HUES48 (cell line): ENCODE data around the gene MEST.
"Not testable (repeated sequence)": the region's sequence is repeated elsewhere in the genome, so short reads cannot be mapped to it uniquely, and the experiment has no call there.

Experiments
- H3K27ac ChIP-seq: one replicate; pipeline ENCODE4 v1.7.0; 2013; ENCODE audit warnings: low read depth, low read length, inconsistent platforms
- H3K27me3 ChIP-seq: 2 replicates; pipeline ENCODE4 v1.6.1; 2013; ENCODE audit warnings: mild to moderate bottlenecking, low read length; ENCODE audit not compliant: control insufficient read depth, insufficient read depth
- H3K36me3 ChIP-seq: 2 replicates; pipeline ENCODE4 v1.6.1; 2013; ENCODE audit warnings: low read length; ENCODE audit not compliant: control insufficient read depth, insufficient read depth
- H3K4me1 ChIP-seq: 2 replicates; pipeline ENCODE4 v1.6.1; 2013; ENCODE audit warnings: mild to moderate bottlenecking, low read length; ENCODE audit not compliant: control insufficient read depth, insufficient read depth
- H3K4me3 ChIP-seq: 2 replicates; pipeline ENCODE4 v1.5.1; 2013; ENCODE audit warnings: mild to moderate bottlenecking, low read depth, low read length
- H3K9ac ChIP-seq: 2 replicates; pipeline ENCODE4 v1.6.1; 2013; ENCODE audit warnings: mild to moderate bottlenecking, low read depth, low read length, moderate library complexity
- H3K9me3 ChIP-seq: 2 replicates; pipeline ENCODE4 v1.6.1; 2013; ENCODE audit warnings: low read length; ENCODE audit not compliant: control insufficient read depth, insufficient read depth

The MEST gene

GRCh38 chr7:130523519-130524125 lies 31.7 kb downstream of the MEST start:
- H3K4me3 ChIP-seq, H3K27me3 ChIP-seq, H3K9me3 ChIP-seq, H3K4me1 ChIP-seq, H3K36me3 ChIP-seq, H3K9ac ChIP-seq, H3K27ac ChIP-seq: not testable (repeated sequence)

GRCh38 chr7:130524628-130525027 lies 32.7 kb downstream of the MEST start:
- Histone ChIP-seq H3K27me3 (no peaks in the 10 kb centered on the region), H3K36me3 (peaks cover 10% of the 10 kb centered on the region; the same call in 1 of the 2 replicates), H3K9me3 (no peaks in the 10 kb centered on the region), H3K4me3 (no peak overlapping the region), H3K9ac (no peak overlapping the region), H3K27ac (no peak overlapping the region), H3K4me1 (no peaks in the 10 kb centered on the region)

GRCh38 chr7:130527752-130528355 lies 36.0 kb downstream of the MEST start:
- H3K9ac ChIP-seq, H3K27ac ChIP-seq, H3K9me3 ChIP-seq, H3K4me1 ChIP-seq, H3K4me3 ChIP-seq, H3K27me3 ChIP-seq: not testable (repeated sequence)
- peaks cover 15% of the 10 kb centered on the region; the same call in 1 of the 2 replicates for H3K36me3 ChIP-seq

DNA sequence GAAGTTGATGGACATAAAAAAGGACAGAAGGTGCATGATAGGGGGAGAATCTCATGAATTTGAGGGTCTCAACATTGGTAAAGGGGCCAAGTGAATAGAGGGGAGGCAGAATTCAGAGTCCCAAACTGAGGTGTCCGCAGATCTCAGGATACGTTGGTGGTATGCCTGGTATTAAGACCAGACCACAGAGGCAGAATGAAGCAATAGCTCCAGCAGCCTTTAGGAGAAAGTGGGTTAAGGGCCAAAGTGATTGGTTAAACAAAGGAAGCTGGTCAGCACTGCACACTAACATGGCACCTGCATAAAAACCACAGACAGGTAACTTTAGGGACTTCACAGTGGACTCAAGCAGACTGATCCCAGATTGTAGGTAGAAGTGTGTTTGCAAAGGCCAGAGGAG lies 37.5 kb downstream of the MEST start:
- Histone ChIP-seq H3K4me1 (no peaks in the 10 kb centered on the region), H3K4me3 (no peak overlapping the region), H3K27me3 (no peaks in the 10 kb centered on the region), H3K9me3 (no peaks in the 10 kb centered on the region), H3K36me3 (peaks cover 17% of the 10 kb centered on the region; the same call in 1 of the 2 replicates), H3K9ac (no peak overlapping the region), H3K27ac (no peak overlapping the region)

DNA sequence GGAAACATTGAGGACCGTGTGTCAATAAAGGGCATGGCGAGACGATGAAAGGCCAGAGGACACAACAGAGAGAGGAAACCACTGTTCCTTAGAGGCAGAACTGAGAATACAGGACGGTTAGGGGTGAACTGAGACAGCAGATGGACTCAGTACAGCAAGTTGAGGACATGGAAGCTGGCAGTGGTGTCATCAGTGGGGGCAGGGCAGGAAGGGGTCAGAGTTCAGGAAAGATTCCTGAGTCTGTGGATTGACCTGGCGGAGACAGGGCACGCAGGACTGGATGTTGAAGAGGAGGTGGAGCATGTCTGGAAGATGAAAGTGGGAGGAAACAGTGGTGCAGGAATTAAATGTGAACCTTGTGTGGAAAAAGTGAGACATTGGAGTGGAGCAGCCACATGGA lies 46.0 kb downstream of the MEST start:
- H3K4me1 ChIP-seq, H3K27me3 ChIP-seq, H3K9me3 ChIP-seq, H3K36me3 ChIP-seq, H3K9ac ChIP-seq, H3K4me3 ChIP-seq, H3K27ac ChIP-seq: not testable (repeated sequence)

DNA sequence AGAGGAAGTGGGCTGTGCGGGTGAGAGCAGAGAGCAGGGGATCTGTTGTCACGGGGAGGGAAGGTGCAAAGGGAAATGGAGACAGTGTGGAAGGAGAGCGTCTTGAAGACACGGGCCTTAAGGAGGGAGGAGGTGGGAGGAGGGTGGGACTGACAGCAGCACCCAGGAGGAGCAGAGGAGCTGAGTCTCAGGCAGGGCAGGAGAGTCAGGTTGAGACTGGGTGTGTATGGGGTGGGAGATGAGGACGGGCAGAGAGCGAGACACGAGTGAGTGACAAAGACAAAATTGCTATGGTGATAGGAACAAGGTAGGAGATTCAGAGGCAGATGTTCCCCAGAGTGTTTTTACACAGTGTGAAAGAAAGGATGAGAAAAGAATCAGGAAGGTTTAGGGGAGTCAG lies 49.4 kb downstream of the MEST start:
- H3K27ac ChIP-seq, H3K4me3 ChIP-seq, H3K27me3 ChIP-seq, H3K9ac ChIP-seq, H3K4me1 ChIP-seq, H3K9me3 ChIP-seq, H3K36me3 ChIP-seq: not testable (repeated sequence)

- H3K4me3 ChIP-seq, H3K9me3 ChIP-seq, H3K4me1 ChIP-seq, H3K27me3 ChIP-seq, H3K36me3 ChIP-seq, H3K9ac ChIP-seq, H3K27ac ChIP-seq: not testable (repeated sequence)
Observed at GRCh38 chr7:130542297-130542696, 50.4 kb downstream of the MEST start.

DNA sequence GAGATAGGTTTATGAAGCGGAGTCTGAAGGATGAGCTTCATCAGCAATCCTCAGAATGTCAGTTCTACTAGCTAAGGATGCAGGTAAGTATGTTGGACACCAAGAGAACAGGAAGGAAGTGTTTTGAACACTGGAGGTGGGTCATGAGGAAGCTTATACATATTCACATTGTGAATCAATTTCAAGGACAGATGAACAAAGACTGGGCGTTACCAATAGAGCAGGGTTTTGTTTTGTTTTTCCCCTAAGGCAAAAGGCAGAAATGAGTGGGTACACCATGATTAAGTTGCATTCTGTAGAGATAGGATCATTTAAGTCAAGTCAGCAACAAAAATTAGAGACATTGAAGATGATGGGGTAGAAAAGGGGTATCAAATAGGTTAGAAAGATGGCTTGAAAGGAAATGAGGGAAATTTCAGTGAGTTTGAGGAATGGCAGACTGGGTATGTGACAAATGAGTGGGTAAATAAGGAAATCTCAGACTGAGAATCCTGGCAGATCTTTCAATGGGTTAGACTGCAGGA lies 51.7 kb downstream of the MEST start:
- Histone ChIP-seq H3K9me3 (no peaks in the 10 kb centered on the region), H3K4me1 (no peaks in the 10 kb centered on the region), H3K9ac (no peak overlapping the region), H3K36me3 (peaks cover 18% of the 10 kb centered on the region), H3K27ac (no peak overlapping the region), H3K27me3 (no peaks in the 10 kb centered on the region), H3K4me3 (no peak overlapping the region)

DNA sequence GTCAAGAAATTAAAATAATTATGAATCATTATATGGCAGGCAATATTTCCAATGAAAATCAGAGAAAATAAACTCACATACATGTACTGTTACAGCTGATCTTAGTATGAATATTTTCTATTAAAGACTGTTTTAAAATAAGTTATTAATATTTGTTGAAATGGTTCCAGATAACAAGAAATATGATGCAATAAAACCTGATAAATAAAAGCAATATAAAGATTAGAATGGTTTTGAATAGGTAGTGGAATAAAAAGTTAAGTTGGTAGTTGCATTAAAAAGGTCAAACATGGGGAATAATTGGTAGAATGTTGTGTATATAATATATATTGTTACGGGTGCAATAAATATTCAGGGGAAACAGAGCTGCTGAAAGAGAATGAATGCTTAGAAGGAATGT lies 52.5 kb downstream of the MEST start:
- Histone ChIP-seq H3K9me3 (no peaks in the 10 kb centered on the region), H3K27me3 (no peaks in the 10 kb centered on the region), H3K4me3 (no peak overlapping the region), H3K36me3 (peaks cover 23% of the 10 kb centered on the region), H3K4me1 (no peaks in the 10 kb centered on the region), H3K27ac (no peak overlapping the region), H3K9ac (no peak overlapping the region)

DNA sequence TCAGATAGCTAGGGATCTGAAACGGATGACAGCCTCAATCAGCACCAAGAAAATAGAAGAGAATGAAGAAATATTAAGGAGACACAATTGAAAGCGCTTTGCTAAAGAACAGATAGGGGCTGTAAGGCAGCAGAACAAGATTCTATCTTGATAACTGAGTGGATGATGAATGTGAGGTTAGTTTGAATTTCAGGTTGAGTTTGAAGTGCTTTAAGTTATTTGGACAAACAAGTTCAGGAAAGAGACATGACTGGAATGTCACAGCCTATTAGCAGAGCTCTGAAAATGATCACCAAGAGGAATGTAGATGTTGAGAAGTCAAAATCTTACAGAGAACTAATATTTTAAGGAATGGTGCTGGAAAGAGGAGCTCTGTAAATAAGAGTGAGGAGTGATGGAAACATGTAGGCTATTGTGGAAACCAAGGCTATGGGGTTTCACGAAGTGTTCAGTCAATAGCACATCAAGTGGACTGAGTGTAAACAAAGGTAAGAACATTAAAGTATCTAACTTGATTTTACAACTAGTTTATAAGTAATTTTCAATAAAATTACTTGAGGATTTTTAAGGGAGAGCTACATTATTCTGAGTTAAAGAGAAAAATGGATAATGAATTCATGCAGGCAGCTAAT lies 61.6 kb downstream of the MEST start:
- peaks cover 25% of the 10 kb centered on the region for H3K36me3 ChIP-seq

GRCh38 chr7:130554481-130554880 lies 62.6 kb downstream of the MEST start:
- H3K9me3 ChIP-seq: no peaks in the 10 kb centered on the region
- H3K27me3 ChIP-seq: no peaks in the 10 kb centered on the region
- H3K4me1 ChIP-seq: no peaks in the 10 kb centered on the region
- no peak overlapping the region for H3K4me3 ChIP-seq
- H3K9ac ChIP-seq: no peak overlapping the region
- peaks cover 20% of the 10 kb centered on the region for H3K36me3 ChIP-seq
- H3K27ac ChIP-seq: no peak overlapping the region

More for the DNA sequence above, 61.6 kb downstream of the MEST start:
- no peaks in the 10 kb centered on the region for H3K9me3 ChIP-seq
- no peak overlapping the region for H3K4me3 ChIP-seq
- no peak overlapping the region for H3K9ac ChIP-seq
- H3K4me1 ChIP-seq: no peaks in the 10 kb centered on the region
- H3K27me3 ChIP-seq: no peaks in the 10 kb centered on the region
- no peak overlapping the region for H3K27ac ChIP-seq
